ENCODE data around the gene NOL8. TPM values are rescaled to one million over a fixed set of nuclear protein-coding genes. Genes with fewer than 3 reads are reported as not detected.

Gene NOL8
- total and polyA plus RNA-seq, 2 donors (not counting 1 experiment from before 2014, with no cell fraction given), result 20.0 to 28.6 TPM

DNA sequence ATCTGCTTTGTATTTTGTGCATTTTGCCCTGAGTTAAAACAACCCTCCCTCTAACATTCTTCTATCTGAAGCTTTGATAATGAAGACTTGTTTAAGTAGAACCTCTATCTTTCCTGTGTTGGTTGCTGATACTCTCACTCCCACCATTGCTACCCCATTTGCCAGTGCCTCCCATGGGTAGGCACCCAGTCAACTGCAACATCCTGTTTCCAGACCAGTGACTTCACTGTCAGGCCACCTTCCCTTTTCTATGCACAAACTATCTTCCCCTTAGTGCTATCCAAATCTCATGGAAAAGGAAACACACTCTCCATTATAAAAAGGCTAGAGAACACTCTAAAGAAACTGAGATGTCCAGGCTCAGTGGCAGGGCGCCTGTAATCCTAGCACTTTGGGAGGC lies 26.0 kb downstream of the NOL8 start:
- H3K9ac ChIP-seq (ENCODE audit: insufficient read depth, low read length), result no peak overlapping the region
- H4K20me1 ChIP-seq (ENCODE audit: control insufficient read depth, extremely low read depth, insufficient read depth, low read length), result no peaks in the 10 kb centered on the region
- H3K27ac ChIP-seq (ENCODE audit: insufficient read depth, low read length), result no peak overlapping the region
- no peak overlapping the region for H2AFZ ChIP-seq (ENCODE audit: low read length)
- H3K27me3 ChIP-seq (ENCODE audit: control insufficient read depth, insufficient read depth, low read length), result no peaks in the 10 kb centered on the region
- peaks cover 9% of the 10 kb centered on the region for H3K36me3 ChIP-seq (ENCODE audit: control insufficient read depth, insufficient read depth, low read length)
- DNase-seq (ENCODE audit: low read depth in 2 of 2), result no peak
- H3K79me2 ChIP-seq (ENCODE audit: control insufficient read depth, insufficient read depth, low read length), result no peaks in the 10 kb centered on the region
- peaks cover 2% of the 10 kb centered on the region for H3K4me1 ChIP-seq (ENCODE audit: control insufficient read depth, extremely low read depth, insufficient read depth, low read length)
- H3K4me2 ChIP-seq (ENCODE audit: extremely low read depth, insufficient read depth, low read length), result no peak overlapping the region
- no peak for TF ChIP-seq EZH2 (IDR thresholded peaks at IDR 0.05; ENCODE audit: low read length, missing control alignments)
- TF ChIP-seq, protein P1, sequence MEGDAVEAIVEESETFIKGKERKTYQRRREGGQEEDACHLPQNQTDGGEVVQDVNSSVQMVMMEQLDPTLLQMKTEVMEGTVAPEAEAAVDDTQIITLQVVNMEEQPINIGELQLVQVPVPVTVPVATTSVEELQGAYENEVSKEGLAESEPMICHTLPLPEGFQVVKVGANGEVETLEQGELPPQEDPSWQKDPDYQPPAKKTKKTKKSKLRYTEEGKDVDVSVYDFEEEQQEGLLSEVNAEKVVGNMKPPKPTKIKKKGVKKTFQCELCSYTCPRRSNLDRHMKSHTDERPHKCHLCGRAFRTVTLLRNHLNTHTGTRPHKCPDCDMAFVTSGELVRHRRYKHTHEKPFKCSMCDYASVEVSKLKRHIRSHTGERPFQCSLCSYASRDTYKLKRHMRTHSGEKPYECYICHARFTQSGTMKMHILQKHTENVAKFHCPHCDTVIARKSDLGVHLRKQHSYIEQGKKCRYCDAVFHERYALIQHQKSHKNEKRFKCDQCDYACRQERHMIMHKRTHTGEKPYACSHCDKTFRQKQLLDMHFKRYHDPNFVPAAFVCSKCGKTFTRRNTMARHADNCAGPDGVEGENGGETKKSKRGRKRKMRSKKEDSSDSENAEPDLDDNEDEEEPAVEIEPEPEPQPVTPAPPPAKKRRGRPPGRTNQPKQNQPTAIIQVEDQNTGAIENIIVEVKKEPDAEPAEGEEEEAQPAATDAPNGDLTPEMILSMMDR (conservative IDR thresholded peaks at IDR 0.05 in 1 of 2, IDR thresholded peaks at IDR 0.05 in 1 of 2; ENCODE audit: low read depth in 1 of 2, low read length in 2 of 2), result no peak
- no peaks in the 10 kb centered on the region for H3K9me3 ChIP-seq (ENCODE audit: control insufficient read depth, insufficient read depth, low read depth, low read length)
- no peak overlapping the region for H3K4me3 ChIP-seq (replicated peaks in 1 of 4; ENCODE audit: control extremely low read depth in 1 of 4, insufficient read depth in 1 of 4, low read depth in 3 of 4, low read length in 4 of 4)

DNA sequence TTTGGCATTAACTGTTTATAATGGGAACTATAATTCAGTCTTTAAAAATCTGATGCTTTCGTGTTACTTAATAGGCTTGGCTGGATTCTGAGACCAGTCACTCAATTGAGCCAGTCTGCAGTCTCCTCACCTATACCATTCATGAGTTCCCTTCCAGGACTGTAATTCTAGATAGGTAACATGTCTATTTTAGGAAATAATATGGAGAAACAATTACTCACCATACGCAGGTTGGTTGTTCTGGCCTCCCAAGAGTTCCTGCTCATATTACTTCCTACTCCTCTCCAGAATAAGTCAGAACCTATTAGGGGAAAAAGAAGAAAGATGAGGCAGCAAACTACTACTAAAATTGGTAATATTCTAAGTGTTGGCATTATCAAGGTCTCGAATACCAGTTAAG lies 27.1 kb downstream of the NOL8 start:
- no peak for TF ChIP-seq EZH2 (IDR thresholded peaks at IDR 0.05; ENCODE audit: low read length, missing control alignments)
- TF ChIP-seq, protein P1 (conservative IDR thresholded peaks at IDR 0.05 in 1 of 2, IDR thresholded peaks at IDR 0.05 in 1 of 2; ENCODE audit: low read depth in 1 of 2, low read length in 2 of 2), result no peak
- Histone ChIP-seq H3K36me3 (ENCODE audit: control insufficient read depth, insufficient read depth, low read length) (peaks cover 9% of the 10 kb centered on the region), H3K9ac (ENCODE audit: insufficient read depth, low read length) (no peak overlapping the region), H3K27me3 (ENCODE audit: control insufficient read depth, insufficient read depth, low read length) (no peaks in the 10 kb centered on the region), H3K4me1 (ENCODE audit: control insufficient read depth, extremely low read depth, insufficient read depth, low read length) (peaks cover 2% of the 10 kb centered on the region), H3K27ac (ENCODE audit: insufficient read depth, low read length) (no peak overlapping the region), H3K9me3 (ENCODE audit: control insufficient read depth, insufficient read depth, low read depth, low read length) (no peaks in the 10 kb centered on the region), H2AFZ (ENCODE audit: low read length) (no peak overlapping the region), H3K79me2 (ENCODE audit: control insufficient read depth, insufficient read depth, low read length) (peaks cover 5% of the 10 kb centered on the region), H3K4me3 (replicated peaks in 1 of 4; ENCODE audit: control extremely low read depth in 1 of 4, insufficient read depth in 1 of 4, low read depth in 3 of 4, low read length in 4 of 4) (no peak overlapping the region), H3K4me2 (ENCODE audit: extremely low read depth, insufficient read depth, low read length) (no peak overlapping the region), H4K20me1 (ENCODE audit: control insufficient read depth, extremely low read depth, insufficient read depth, low read length) (no peaks in the 10 kb centered on the region)
- DNase-seq (ENCODE audit: low read depth in 2 of 2), result no peak

DNA sequence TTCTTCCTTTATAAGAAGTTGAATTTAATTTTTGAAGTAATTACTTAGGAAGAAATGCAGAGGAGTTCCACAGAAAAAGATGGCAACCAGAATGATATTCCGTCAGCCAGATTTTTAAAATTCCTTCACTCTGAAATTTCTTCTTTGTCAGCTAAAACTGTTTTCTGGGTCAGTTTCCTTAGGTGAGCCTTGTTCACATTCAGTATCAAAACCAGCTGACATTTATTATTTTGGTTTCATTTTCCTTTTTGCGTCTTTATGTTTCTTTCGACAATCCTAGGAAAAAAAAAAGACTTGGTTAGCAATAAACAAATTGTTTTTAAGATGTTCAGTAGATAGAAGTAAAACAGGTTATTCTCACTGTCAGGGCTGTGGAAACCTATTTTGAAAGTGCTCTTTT lies 27.5 kb downstream of the NOL8 start:
- Histone ChIP-seq H3K27ac (ENCODE audit: insufficient read depth, low read length) (no peak overlapping the region), H3K27me3 (ENCODE audit: control insufficient read depth, insufficient read depth, low read length) (no peaks in the 10 kb centered on the region), H3K4me1 (ENCODE audit: control insufficient read depth, extremely low read depth, insufficient read depth, low read length) (peaks cover 2% of the 10 kb centered on the region), H2AFZ (ENCODE audit: low read length) (no peak overlapping the region), H3K79me2 (ENCODE audit: control insufficient read depth, insufficient read depth, low read length) (peaks cover 9% of the 10 kb centered on the region), H3K9ac (ENCODE audit: insufficient read depth, low read length) (no peak overlapping the region), H3K9me3 (ENCODE audit: control insufficient read depth, insufficient read depth, low read depth, low read length) (no peaks in the 10 kb centered on the region), H4K20me1 (ENCODE audit: control insufficient read depth, extremely low read depth, insufficient read depth, low read length) (no peaks in the 10 kb centered on the region), H3K4me3 (replicated peaks in 1 of 4; ENCODE audit: control extremely low read depth in 1 of 4, insufficient read depth in 1 of 4, low read depth in 3 of 4, low read length in 4 of 4) (no peak overlapping the region), H3K36me3 (ENCODE audit: control insufficient read depth, insufficient read depth, low read length) (peaks cover 9% of the 10 kb centered on the region), H3K4me2 (ENCODE audit: extremely low read depth, insufficient read depth, low read length) (no peak overlapping the region)
- TF ChIP-seq, protein P1 (conservative IDR thresholded peaks at IDR 0.05 in 1 of 2, IDR thresholded peaks at IDR 0.05 in 1 of 2; ENCODE audit: low read depth in 1 of 2, low read length in 2 of 2), result no peak
- no peak for TF ChIP-seq EZH2 (IDR thresholded peaks at IDR 0.05; ENCODE audit: low read length, missing control alignments)
- DNase-seq (ENCODE audit: low read depth in 2 of 2), result no peak
